Mammary epithelial cell (primary cell): ENCODE measurements around the gene ROBO1.

Source experiments
- EZH2 ChIP-seq: IDR thresholded peaks from 2 replicates; pipeline ENCODE4 v1.6.1; 2012; ENCODE audit warnings: low read length, inconsistent platforms, borderline replicate concordance
- TF ChIP-seq, protein P1 (sequence below), 2 donors: IDR thresholded peaks in 1 of 2; conservative IDR thresholded peaks in 1 of 2; 2 replicates each; pipeline ENCODE4 v1.5.1; 2011 to 2012; ENCODE audit warnings: inconsistent platforms in 2 of 2, low read length in 2 of 2, mild to moderate bottlenecking in 2 of 2, control low read depth in 1 of 2, low read depth in 1 of 2; ENCODE audit not compliant: insufficient read depth in 1 of 2; ENCODE audit errors: extremely low read depth in 1 of 2

DNA sequence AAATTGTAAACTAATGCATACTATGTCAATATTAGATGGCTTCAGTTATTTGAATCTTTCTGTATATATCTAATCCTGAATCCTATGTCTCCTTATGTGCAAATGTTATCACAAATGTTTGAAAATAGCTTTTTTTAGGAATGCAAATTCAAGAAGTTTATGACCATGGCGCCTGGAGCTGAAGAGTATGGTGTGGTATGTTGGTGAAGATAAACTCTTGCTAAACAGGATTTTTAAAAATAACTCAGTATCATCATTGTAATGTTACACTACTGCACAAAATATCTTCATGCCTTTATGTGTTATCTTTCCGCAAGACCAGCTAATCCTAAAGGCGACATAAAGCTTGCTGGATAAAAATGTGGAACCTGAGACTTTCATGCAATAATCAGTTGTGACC lies 382.6 kb downstream of the ROBO1 start:
- TF ChIP-seq, protein P1, sequence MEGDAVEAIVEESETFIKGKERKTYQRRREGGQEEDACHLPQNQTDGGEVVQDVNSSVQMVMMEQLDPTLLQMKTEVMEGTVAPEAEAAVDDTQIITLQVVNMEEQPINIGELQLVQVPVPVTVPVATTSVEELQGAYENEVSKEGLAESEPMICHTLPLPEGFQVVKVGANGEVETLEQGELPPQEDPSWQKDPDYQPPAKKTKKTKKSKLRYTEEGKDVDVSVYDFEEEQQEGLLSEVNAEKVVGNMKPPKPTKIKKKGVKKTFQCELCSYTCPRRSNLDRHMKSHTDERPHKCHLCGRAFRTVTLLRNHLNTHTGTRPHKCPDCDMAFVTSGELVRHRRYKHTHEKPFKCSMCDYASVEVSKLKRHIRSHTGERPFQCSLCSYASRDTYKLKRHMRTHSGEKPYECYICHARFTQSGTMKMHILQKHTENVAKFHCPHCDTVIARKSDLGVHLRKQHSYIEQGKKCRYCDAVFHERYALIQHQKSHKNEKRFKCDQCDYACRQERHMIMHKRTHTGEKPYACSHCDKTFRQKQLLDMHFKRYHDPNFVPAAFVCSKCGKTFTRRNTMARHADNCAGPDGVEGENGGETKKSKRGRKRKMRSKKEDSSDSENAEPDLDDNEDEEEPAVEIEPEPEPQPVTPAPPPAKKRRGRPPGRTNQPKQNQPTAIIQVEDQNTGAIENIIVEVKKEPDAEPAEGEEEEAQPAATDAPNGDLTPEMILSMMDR (conservative IDR thresholded peaks at IDR 0.05 in 1 of 2, IDR thresholded peaks at IDR 0.05 in 1 of 2; ENCODE audit: extremely low read depth in 1 of 2, insufficient read depth in 1 of 2, low read depth in 1 of 2, low read length in 2 of 2), result no peak
- no peak for TF ChIP-seq EZH2
